Cardiac fibroblast (primary cell): ENCODE measurements around the gene DDX20.

ENCODE experiments used
- DNase-seq, 2 donors: peaks; one replicate each; pipeline versions ENCODE4 v3.0.0 to v3.0.0-alpha.2; 2010; ENCODE audit warnings: low read depth in 2 of 2
- H3K4me3 ChIP-seq, 2 donors: replicated peaks in 1 of 2; 1 replicate in 1 of 2; 2 replicates in 1 of 2; pipeline ENCODE4 v1.5.1; 2011; ENCODE audit warnings: low read depth in 2 of 2, low read length in 2 of 2, mild to moderate bottlenecking in 2 of 2, moderate library complexity in 1 of 2
- CTCF ChIP-seq: IDR thresholded peaks from one replicate; pipeline ENCODE4 v1.5.1; 2011; ENCODE audit warnings: low read depth, mild to moderate bottlenecking, low read length, inconsistent platforms

The DDX20 gene

GRCh38 chr1:111732718-111733117 lies 23.0 kb upstream of the DDX20 start:
- no peak for DNase-seq
- TF ChIP-seq CTCF, result no peak
- H3K4me3 ChIP-seq, result no peak overlapping the region

- no peak for TF ChIP-seq CTCF
- peak; percentile 96 to 97 for DNase-seq
- H3K4me3 ChIP-seq, result peak overlapping the region in 1 of 2 donors; percentile 21
Observed at GRCh38 chr1:111733183-111733991, 22.3 kb upstream of the DDX20 start.

- TF ChIP-seq CTCF, result no peak
- no peak overlapping the region for H3K4me3 ChIP-seq
- no peak for DNase-seq
Observed at GRCh38 chr1:111733992-111734341, 21.7 kb upstream of the DDX20 start.

- H3K4me3 ChIP-seq, result no peak overlapping the region
- no peak for TF ChIP-seq CTCF
- DNase-seq, result no peak
Observed at GRCh38 chr1:111734426-111734825, 21.3 kb upstream of the DDX20 start.

GRCh38 chr1:111734856-111735255 lies 20.8 kb upstream of the DDX20 start:
- H3K4me3 ChIP-seq, result no peak overlapping the region
- no peak for DNase-seq
- no peak for TF ChIP-seq CTCF

- no peak for TF ChIP-seq CTCF
- peak; percentile 40 to 72 for DNase-seq
- H3K4me3 ChIP-seq, result no peak overlapping the region
Observed at GRCh38 chr1:111735321-111735720, 20.4 kb upstream of the DDX20 start.
